Measurements from ENCODE around the gene SPINK8. TPM values are rescaled to one million over a fixed set of nuclear protein-coding genes. Genes with fewer than 3 reads are reported as not detected.
A peak's percentile ranks its signal among the peaks of the same experiment; 100 is the strongest.

The SPINK8 gene
- total and polyA plus RNA-seq, 8 donors = not detected

GRCh38 chr3:48276911-48277641 is 56.4 kb downstream of the SPINK8 start:
- WGBS, 5 donors = 84 to 94% (median 90%) methylated on average over 7 of the region's 7 CpGs
- no peak for DNase-seq
- intact Hi-C loops (cut with DNase I; ENCODE audit: low total_unique reads) = loop anchor here (10.0 kb wide), 1 partner anchor 138 kb away; no protein-coding TSS in a partner anchor

GRCh38 chr3:48275287-48276027 is 58.0 kb downstream of the SPINK8 start:
- Histone ChIP-seq H3K4me1 (peaks cover 0 to 11% (median 5%) of the 10 kb centered on the region in 4 donors), H3K27me3 (no peaks in the 10 kb centered on the region), H3K9me3 (no peaks in the 10 kb centered on the region), H3K27ac (no peak overlapping the region), H3K36me3 (peaks cover 0 to 7% (median under 1%) of the 10 kb centered on the region in 4 donors), H3K4me3 (no peak overlapping the region)
- intact Hi-C loops (cut with DNase I; ENCODE audit: low total_unique reads) = loop anchor here (10.0 kb wide), 1 partner anchor 139 kb away; no protein-coding TSS in a partner anchor
- DNase-seq = no peak
- WGBS, 5 donors = 36 to 59% (median 45%) methylated on average over 8 of the region's 8 CpGs
- TF ChIP-seq CTCF (IDR thresholded peaks at IDR 0.05) = no peak
- no peak for TF ChIP-seq POLR2AphosphoS5 (IDR thresholded peaks at IDR 0.05)
- no peak for TF ChIP-seq POLR2A (IDR thresholded peaks at IDR 0.05)
- TF ChIP-seq EP300 (IDR thresholded peaks at IDR 0.05) = no peak

More at GRCh38 chr3:48276911-48277641, 56.4 kb downstream of the SPINK8 start:
- no peaks in the 10 kb centered on the region for H3K9me3 ChIP-seq
- TF ChIP-seq POLR2AphosphoS5 (IDR thresholded peaks at IDR 0.05) (no peak), POLR2A (IDR thresholded peaks at IDR 0.05) (no peak), CTCF (IDR thresholded peaks at IDR 0.05) (no peak), EP300 (IDR thresholded peaks at IDR 0.05) (no peak)
- no peak overlapping the region for H3K27ac ChIP-seq
- H3K4me3 ChIP-seq = no peak overlapping the region
- H3K4me1 ChIP-seq = peaks cover 0 to 11% (median 5%) of the 10 kb centered on the region in 4 donors
- H3K27me3 ChIP-seq = no peaks in the 10 kb centered on the region
- H3K36me3 ChIP-seq = no peaks in the 10 kb centered on the region

GRCh38 chr3:48274452-48274851 is 59.0 kb downstream of the SPINK8 start:
- H3K36me3 ChIP-seq = peaks cover 0 to 17% (median 8%) of the 10 kb centered on the region in 4 donors
- H3K9me3 ChIP-seq = no peaks in the 10 kb centered on the region
- WGBS, 5 donors = 89 to 91% (median 91%) methylated on average over 10 of the region's 10 CpGs
- H3K27ac ChIP-seq = no peak overlapping the region
- intact Hi-C loops (cut with DNase I; ENCODE audit: low total_unique reads) = loop anchor here (10.0 kb wide), 1 partner anchor 140 kb away; no protein-coding TSS in a partner anchor
- H3K4me3 ChIP-seq = no peak overlapping the region
- TF ChIP-seq POLR2A (IDR thresholded peaks at IDR 0.05) (no peak), POLR2AphosphoS5 (IDR thresholded peaks at IDR 0.05) (no peak), EP300 (IDR thresholded peaks at IDR 0.05) (no peak)
- DNase-seq = no peak
- H3K27me3 ChIP-seq = no peaks in the 10 kb centered on the region
- H3K4me1 ChIP-seq = peaks cover 0 to 11% (median 5%) of the 10 kb centered on the region in 4 donors

- H3K36me3 ChIP-seq = peaks cover 4 to 24% (median 15%) of the 10 kb centered on the region in 4 donors
- intact Hi-C loops (cut with DNase I; ENCODE audit: low total_unique reads) = loop anchor here (10.0 kb wide), 1 partner anchor 141 kb away; no protein-coding TSS in a partner anchor
- peak; percentile 57 to 89 for DNase-seq
- H3K4me1 ChIP-seq = peaks cover 0 to 11% (median 5%) of the 10 kb centered on the region in 4 donors
- TF ChIP-seq POLR2A (IDR thresholded peaks at IDR 0.05) (no peak), CTCF (IDR thresholded peaks at IDR 0.05) (peak in 5 of 7 experiments; percentile 66 to 85 (median 72)), POLR2AphosphoS5 (IDR thresholded peaks at IDR 0.05) (peak in 1 of 3 donors; percentile 59), EP300 (IDR thresholded peaks at IDR 0.05) (no peak)
- H3K27ac ChIP-seq = no peak overlapping the region
- H3K9me3 ChIP-seq = no peaks in the 10 kb centered on the region
- WGBS, 5 donors = 6 to 11% (median 8%) methylated on average over 9 of the region's 9 CpGs
- H3K4me3 ChIP-seq = no peak overlapping the region
- H3K27me3 ChIP-seq = no peaks in the 10 kb centered on the region
Observed at GRCh38 chr3:48273594-48274211, 59.8 kb downstream of the SPINK8 start.
